GM12878 (cell line): Measurements from ENCODE around the gene HLA-B. TPM values are rescaled to one million over a fixed set of nuclear protein-coding genes. Genes with fewer than 3 reads are reported as not detected.
A peak's percentile ranks its signal among the peaks of the same experiment; 100 is the strongest.

Experiments used
- BCL11A ChIP-seq: IDR thresholded peaks from 2 replicates; pipeline ENCODE4 v1.6.1; 2011; ENCODE audit warnings: low read depth, low read length
- FOS ChIP-seq: IDR thresholded peaks from 3 replicates; pipeline ENCODE4 v1.6.1; 2011; ENCODE audit warnings: borderline replicate concordance; ENCODE audit not compliant: insufficient read length; ENCODE audit errors: extremely low read depth
- NKRF ChIP-seq: fragments of 450-650 bp; conservative IDR thresholded peaks from 2 replicates; pipeline ENCODE4 v1.6.1; 2017; ENCODE audit warnings: mild to moderate bottlenecking, moderate library complexity
- PAX5 ChIP-seq: IDR thresholded peaks from 2 replicates; pipeline ENCODE4 v1.6.1; 2011; ENCODE audit warnings: low read depth, low read length, borderline replicate concordance
- POLR2AphosphoS5 ChIP-seq: IDR thresholded peaks from 2 replicates; pipeline ENCODE4 v1.6.1; 2011; ENCODE audit warnings: mild to moderate bottlenecking, low read length, inconsistent platforms
- RB1 ChIP-seq: fragments of 450-650 bp; formaldehyde crosslinking; IDR thresholded peaks from 2 replicates; pipeline ENCODE4 v1.6.1; 2017; ENCODE audit warnings: mild to moderate bottlenecking, borderline replicate concordance
- RBBP5 ChIP-seq: fragments of 200-600 bp; sonication (generic); conservative IDR thresholded peaks from 2 replicates; pipeline ENCODE4 v1.6.1; 2016
- RELA ChIP-seq: fragments of 450-650 bp; IDR thresholded peaks from 2 replicates; pipeline ENCODE4 v1.8.0; 2014; ENCODE audit warnings: borderline replicate concordance; ENCODE audit not compliant: partially characterized antibody
- RFX5 ChIP-seq: IDR thresholded peaks from 2 replicates; pipeline ENCODE4 v1.6.1; 2011; ENCODE audit warnings: low read depth, low read length, improper control_type of control experiment
- SPI1 ChIP-seq: IDR thresholded peaks from 2 replicates; pipeline ENCODE4 v1.6.1; 2011; ENCODE audit warnings: low read depth, mild to moderate bottlenecking, low read length, moderate library complexity, borderline replicate concordance; ENCODE audit not compliant: insufficient read depth
- TCF12 ChIP-seq: IDR thresholded peaks from 2 replicates; pipeline ENCODE4 v1.6.1; 2011; ENCODE audit warnings: low read depth, mild to moderate bottlenecking, low read length
- ZBED1 ChIP-seq: IDR thresholded peaks from 2 replicates; pipeline ENCODE4 v1.6.1; 2016; ENCODE audit warnings: borderline replicate concordance
- ZBTB11 ChIP-seq: fragments of 450-650 bp; formaldehyde crosslinking; IDR thresholded peaks from 2 replicates; pipeline ENCODE4 v1.5.0; 2022; ENCODE audit warnings: mild to moderate bottlenecking, missing genetic modification characterization
- ZNF687 ChIP-seq: fragments of 450-650 bp; IDR thresholded peaks from 2 replicates; pipeline ENCODE4 v1.6.1; 2017; ENCODE audit warnings: mild to moderate bottlenecking, moderate library complexity
- polyA plus RNA-seq, 11 experiments: library from polyadenylated mRNA; depleted of rRNA in 4 of 11; unstranded in 6 of 11; stranded (reverse) in 5 of 11; fragments of >200 nt; fragmentation: Nextera tagmentation in 4 of 11; fragmentation: Illumina TruSeq in 1 of 11; extraction: Ambion mirVana in 4 of 11; extraction: Trizol in 1 of 11; gene quantifications; 1 replicate in 1 of 11; 2 replicates in 10 of 11; pipeline versions ENCODE4 v1.2.1 to v1.2.3, GENCODE V29; 2011 to 2016; ENCODE audit warnings: inconsistent platforms in 2 of 11, missing spikeins in 2 of 11, low read depth in 1 of 11
- total RNA-seq, 4 experiments: library from RNA; depleted of rRNA in 3 of 4; stranded (reverse); fragments of >200 nt in 3 of 4; fragmentation: Illumina TruSeq in 1 of 4; extraction: Trizol in 1 of 4; gene quantifications; 2 replicates each; pipeline versions ENCODE4 v1.2.1 to v1.2.3, GENCODE V29; 2013 to 2021
- TF ChIP-seq, protein P1 (sequence below): fragments of 450-650 bp; formaldehyde crosslinking; IDR thresholded peaks from 2 replicates; pipeline ENCODE4 v1.4.0; 2020; ENCODE audit warnings: mild to moderate bottlenecking, moderate library complexity
- TF ChIP-seq, protein P2 (sequence below): IDR thresholded peaks from 2 replicates; pipeline ENCODE4 v1.6.1; 2012; ENCODE audit warnings: low read depth, low read length, improper control_type of control experiment

The HLA-B gene
- total and polyA plus RNA-seq, 10 of the 15 experiments (the other 5 are each of a cell fraction or from before 2014, with no cell fraction given): 820 to 5,128 (median 3,370) TPM

DNA sequence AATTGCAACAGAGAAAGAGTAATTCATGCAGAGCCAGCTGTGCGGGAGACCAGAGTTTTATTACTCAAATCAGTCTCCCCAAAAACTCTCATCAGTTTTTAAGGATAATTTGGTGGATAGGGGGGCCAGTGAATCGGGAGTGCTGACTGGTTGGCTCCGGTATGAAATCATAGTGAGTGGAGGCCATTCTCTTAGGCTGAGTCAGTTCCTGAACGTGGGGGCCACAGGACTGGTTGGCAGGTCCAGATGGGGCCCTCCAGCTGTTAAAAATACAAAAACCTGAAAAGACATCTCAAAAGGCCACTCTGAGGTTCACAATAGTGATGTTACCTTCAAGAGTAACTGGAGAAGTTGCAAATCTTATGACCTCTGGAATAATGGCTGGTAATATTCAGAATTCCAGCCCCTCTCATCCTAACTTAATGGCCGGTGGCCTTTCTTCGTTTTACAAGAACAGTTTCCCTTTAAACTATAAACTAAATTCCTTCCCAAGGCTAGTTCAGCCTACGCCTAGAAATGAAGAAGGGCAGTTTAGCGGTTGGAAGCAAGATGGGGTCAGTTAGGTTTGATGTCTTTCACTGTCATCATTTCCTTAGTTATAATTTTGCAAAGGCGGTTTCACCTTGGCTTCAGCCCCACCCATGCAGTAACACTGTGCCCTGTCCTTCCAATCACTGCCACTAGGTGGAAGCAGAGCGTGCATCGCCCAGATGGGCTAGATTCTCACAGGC lies 39.6 kb upstream of the HLA-B start (continued):
- TF ChIP-seq RB1: no peak
- no peak for TF ChIP-seq RFX5
- TF ChIP-seq ZNF687: no peak
- no peak for TF ChIP-seq NKRF
- TF ChIP-seq ZBED1: no peak
- TF ChIP-seq POLR2AphosphoS5: no peak
- no peak for TF ChIP-seq FOS
- no peak for TF ChIP-seq SPI1
- no peak for TF ChIP-seq BCL11A
- no peak for TF ChIP-seq ZBTB11 (CRISPR knock-in tag)
- TF ChIP-seq, protein P1, sequence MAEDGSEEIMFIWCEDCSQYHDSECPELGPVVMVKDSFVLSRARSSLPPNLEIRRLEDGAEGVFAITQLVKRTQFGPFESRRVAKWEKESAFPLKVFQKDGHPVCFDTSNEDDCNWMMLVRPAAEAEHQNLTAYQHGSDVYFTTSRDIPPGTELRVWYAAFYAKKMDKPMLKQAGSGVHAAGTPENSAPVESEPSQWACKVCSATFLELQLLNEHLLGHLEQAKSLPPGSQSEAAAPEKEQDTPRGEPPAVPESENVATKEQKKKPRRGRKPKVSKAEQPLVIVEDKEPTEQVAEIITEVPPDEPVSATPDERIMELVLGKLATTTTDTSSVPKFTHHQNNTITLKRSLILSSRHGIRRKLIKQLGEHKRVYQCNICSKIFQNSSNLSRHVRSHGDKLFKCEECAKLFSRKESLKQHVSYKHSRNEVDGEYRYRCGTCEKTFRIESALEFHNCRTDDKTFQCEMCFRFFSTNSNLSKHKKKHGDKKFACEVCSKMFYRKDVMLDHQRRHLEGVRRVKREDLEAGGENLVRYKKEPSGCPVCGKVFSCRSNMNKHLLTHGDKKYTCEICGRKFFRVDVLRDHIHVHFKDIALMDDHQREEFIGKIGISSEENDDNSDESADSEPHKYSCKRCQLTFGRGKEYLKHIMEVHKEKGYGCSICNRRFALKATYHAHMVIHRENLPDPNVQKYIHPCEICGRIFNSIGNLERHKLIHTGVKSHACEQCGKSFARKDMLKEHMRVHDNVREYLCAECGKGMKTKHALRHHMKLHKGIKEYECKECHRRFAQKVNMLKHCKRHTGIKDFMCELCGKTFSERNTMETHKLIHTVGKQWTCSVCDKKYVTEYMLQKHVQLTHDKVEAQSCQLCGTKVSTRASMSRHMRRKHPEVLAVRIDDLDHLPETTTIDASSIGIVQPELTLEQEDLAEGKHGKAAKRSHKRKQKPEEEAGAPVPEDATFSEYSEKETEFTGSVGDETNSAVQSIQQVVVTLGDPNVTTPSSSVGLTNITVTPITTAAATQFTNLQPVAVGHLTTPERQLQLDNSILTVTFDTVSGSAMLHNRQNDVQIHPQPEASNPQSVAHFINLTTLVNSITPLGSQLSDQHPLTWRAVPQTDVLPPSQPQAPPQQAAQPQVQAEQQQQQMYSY (CRISPR knock-in tag): no peak
- TF ChIP-seq RBBP5: no peak
- TF ChIP-seq TCF12: 0 out of 2 replicates have a peak, but pooled peaks have one; percentile 16
- TF ChIP-seq RELA: no peak
- no peak for TF ChIP-seq PAX5
- TF ChIP-seq, protein P2, sequence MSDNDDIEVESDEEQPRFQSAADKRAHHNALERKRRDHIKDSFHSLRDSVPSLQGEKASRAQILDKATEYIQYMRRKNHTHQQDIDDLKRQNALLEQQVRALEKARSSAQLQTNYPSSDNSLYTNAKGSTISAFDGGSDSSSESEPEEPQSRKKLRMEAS: no peak
